IMR-90 (cell line): ENCODE measurements around the gene CLIC4. TPM values are rescaled to one million over a fixed set of nuclear protein-coding genes. Genes with fewer than 3 reads are reported as not detected.

Experiments
- ATAC-seq: fragments of 200-7000 bp; cut with Tn5 transposase; 2 replicates; pipeline ENCODE4 v1.9.1; 2020; ENCODE audit warnings: low read depth, mild to moderate bottlenecking, moderate library complexity
- BruUV-seq: library from RNA; stranded (reverse); fragments of 400-500 nt; replicated peaks from 2 replicates; lab custom pipeline; 2021; lab: Mats Ljungman, UMichigan
- CTCF ChIA-PET: fragments of 300-600 bp; formaldehyde crosslinking; extraction: SDS; loops from one replicate; lab custom pipeline; 2021; ENCODE audit warnings: antibody characterized with exemption; lab: Yijun Ruan, JAX
- POLR2A ChIA-PET: fragments of 300-600 bp; sonication (Branson Sonifier 250); formaldehyde crosslinking; loops from one replicate; lab custom pipeline; 2022; ENCODE audit warnings: antibody characterized with exemption; ENCODE audit not compliant: unreplicated experiment; lab: Charles Lee
- DNase-seq: peaks from one replicate; pipeline ENCODE4 v3.0.0; 2013
- H2AFZ ChIP-seq: replicated peaks from 2 replicates; pipeline ENCODE3; 2013; ENCODE audit warnings: low read length, mild to moderate bottlenecking; ENCODE audit not compliant: poor library complexity
- H2AK5ac ChIP-seq: 2 replicates; pipeline ENCODE4 v1.6.1; 2013; ENCODE audit warnings: low read depth, low read length, inconsistent platforms
- H2AK9ac ChIP-seq: replicated peaks from 2 replicates; pipeline ENCODE3; 2013; ENCODE audit warnings: mild to moderate bottlenecking, low read depth, low read length, moderate library complexity; ENCODE audit not compliant: poor library complexity
- H2BK120ac ChIP-seq: 2 replicates; pipeline ENCODE4 v1.6.1; 2013; ENCODE audit warnings: low read depth, low read length, inconsistent platforms
- H2BK15ac ChIP-seq: 3 replicates; pipeline ENCODE4 v1.6.1; 2013; ENCODE audit warnings: low read depth, low read length, inconsistent platforms
- H2BK20ac ChIP-seq: 2 replicates; pipeline ENCODE4 v1.6.1; 2013; ENCODE audit warnings: low read depth, mild to moderate bottlenecking, inconsistent platforms, low read length, moderate library complexity
- H2BK5ac ChIP-seq: 2 replicates; pipeline ENCODE4 v1.6.1; 2013; ENCODE audit warnings: mild to moderate bottlenecking, low read depth, low read length, inconsistent platforms; ENCODE audit not compliant: poor library complexity, severe bottlenecking
- H3K14ac ChIP-seq: replicated peaks from 2 replicates; pipeline ENCODE4 v1.6.1; 2013; ENCODE audit warnings: low read depth, low read length, inconsistent platforms
- H3K18ac ChIP-seq: 2 replicates; pipeline ENCODE4 v1.6.1; 2013; ENCODE audit warnings: low read depth, low read length, control low read depth
- H3K23ac ChIP-seq: 2 replicates; pipeline ENCODE4 v1.6.1; 2013; ENCODE audit warnings: low read depth, low read length, inconsistent platforms
- H3K27ac ChIP-seq: 2 replicates; pipeline ENCODE4 v1.5.1; 2013; ENCODE audit warnings: mild to moderate bottlenecking, control low read depth, low read length; ENCODE audit not compliant: insufficient read depth
- H3K27me3 ChIP-seq: 2 replicates; pipeline ENCODE4 v1.6.1; 2013; ENCODE audit warnings: low read length; ENCODE audit not compliant: control insufficient read depth, insufficient read depth
- H3K36me3 ChIP-seq: 2 replicates; pipeline ENCODE4 v1.6.1; 2013; ENCODE audit warnings: low read length, mixed read lengths; ENCODE audit not compliant: control insufficient read depth, insufficient read depth
- H3K4ac ChIP-seq: 2 replicates; pipeline ENCODE4 v1.6.1; 2013; ENCODE audit warnings: low read depth, low read length, inconsistent platforms
- H3K4me1 ChIP-seq: 2 replicates; pipeline ENCODE4 v1.6.1; 2013; ENCODE audit warnings: low read length, mixed read lengths; ENCODE audit not compliant: control insufficient read depth, insufficient read depth
- H3K4me2 ChIP-seq: 2 replicates; pipeline ENCODE4 v1.6.1; 2013; ENCODE audit warnings: low read depth, mild to moderate bottlenecking, control low read depth, low read length, moderate library complexity
- H3K4me3 ChIP-seq: 2 replicates; pipeline ENCODE4 v1.5.1; 2013; ENCODE audit warnings: low read depth, mild to moderate bottlenecking, control low read depth, low read length, moderate library complexity; ENCODE audit not compliant: insufficient read depth
- H3K56ac ChIP-seq: 2 replicates; pipeline ENCODE4 v1.6.1; 2013; ENCODE audit warnings: low read length, inconsistent platforms; ENCODE audit not compliant: insufficient read depth; ENCODE audit errors: extremely low read depth
- H3K79me1 ChIP-seq, 2 experiments: 2 replicates each; pipeline ENCODE4 v1.6.1; 2013; ENCODE audit warnings: low read length in 2 of 2, inconsistent platforms in 1 of 2, low read depth in 1 of 2
- H3K9ac ChIP-seq: 2 replicates; pipeline ENCODE4 v1.6.1; 2013; ENCODE audit warnings: low read depth, low read length, control low read depth
- H3K9me1 ChIP-seq: 2 replicates; pipeline ENCODE4 v1.6.1; 2013; ENCODE audit warnings: low read length, inconsistent platforms; ENCODE audit not compliant: insufficient read depth
- H3K9me3 ChIP-seq: 2 replicates; pipeline ENCODE4 v1.6.1; 2013; ENCODE audit warnings: low read length; ENCODE audit not compliant: control insufficient read depth, insufficient read depth
- H4K20me1 ChIP-seq: 2 replicates; pipeline ENCODE4 v1.6.1; 2013; ENCODE audit warnings: low read length, inconsistent platforms; ENCODE audit not compliant: insufficient read depth
- H4K5ac ChIP-seq: 2 replicates; pipeline ENCODE4 v1.6.1; 2013; ENCODE audit warnings: mild to moderate bottlenecking, low read depth, low read length, control low read depth
- H4K8ac ChIP-seq, 2 experiments: 2 replicates each; pipeline ENCODE4 v1.6.1; 2013; ENCODE audit warnings: low read depth in 2 of 2, low read length in 2 of 2, control low read depth in 1 of 2, inconsistent platforms in 1 of 2
- H4K91ac ChIP-seq: 2 replicates; pipeline ENCODE4 v1.6.1; 2013; ENCODE audit warnings: low read depth, low read length, inconsistent platforms; ENCODE audit not compliant: insufficient read depth
- CEBPB ChIP-seq: IDR thresholded peaks from 2 replicates; pipeline ENCODE4 v1.6.1; 2012; ENCODE audit warnings: low read depth, low read length, improper control_type of control experiment
- CHD1 ChIP-seq: IDR thresholded peaks from 2 replicates; pipeline ENCODE4 v1.6.1; 2012; ENCODE audit warnings: low read depth, low read length, improper control_type of control experiment
- MAZ ChIP-seq: IDR thresholded peaks from 2 replicates; pipeline ENCODE4 v1.6.1; 2012; ENCODE audit warnings: low read depth, mild to moderate bottlenecking, low read length, improper control_type of control experiment, moderate library complexity, borderline replicate concordance
- MXI1 ChIP-seq: IDR thresholded peaks from 2 replicates; pipeline ENCODE4 v1.6.1; 2012; ENCODE audit warnings: low read depth, mild to moderate bottlenecking, low read length, moderate library complexity, borderline replicate concordance
- NFE2L2 ChIP-seq: fragments of 150-350 bp; IDR thresholded peaks from 2 replicates; pipeline ENCODE4 v1.6.1; 2016; ENCODE audit warnings: low read depth, mild to moderate bottlenecking, low read length
- POLR2A ChIP-seq: IDR thresholded peaks from 2 replicates; pipeline ENCODE4 v1.6.1; 2012; ENCODE audit warnings: mild to moderate bottlenecking, low read depth, low read length
- SMC3 ChIP-seq: fragments of 150-350 bp; IDR thresholded peaks from 2 replicates; pipeline ENCODE4 v1.6.1; 2016; ENCODE audit warnings: low read depth, mild to moderate bottlenecking, antibody characterized with exemption, low read length, moderate library complexity
- USF2 ChIP-seq: fragments of 150-350 bp; IDR thresholded peaks from 2 replicates; pipeline ENCODE4 v1.6.1; 2017; ENCODE audit warnings: mild to moderate bottlenecking, antibody characterized with exemption, low read length, low read depth
- WGBS, 2 experiments: methylation state at CpG; one replicate each; pipeline versions ENCODE4 v1.1.5 to v1.1.7; 2013; ENCODE audit warnings: missing lambda C conversion rate in 2 of 2; ENCODE audit not compliant: insufficient read length in 1 of 2; ENCODE audit errors: extremely low coverage in 2 of 2; 5-methylcytosine and 5-hydroxymethylcytosine counted together
- dilution Hi-C: fragments of 300-500 bp; cut with HindIII; formaldehyde crosslinking; loops from one replicate; pipeline ENCODE4 v1.14.3; 2018; ENCODE audit warnings: low sequenced_read_pairs; ENCODE audit not compliant: unreplicated experiment
- in situ Hi-C: fragments of 300-500 bp; cut with MboI; formaldehyde crosslinking; loops from 3 replicates; pipeline ENCODE4 v1.14.3; 2019; ENCODE audit warnings: low sequenced_read_pairs, inconsistent platforms, mixed read lengths
- intact Hi-C: fragments of 100-400 bp; cut with micrococcal nuclease; formaldehyde crosslinking; loops from 2 replicates; pipeline ENCODE4 v1.10.0; 2022
- polyA plus RNA-seq, 3 experiments: library from polyadenylated mRNA; depleted of rRNA; stranded (reverse); fragments of >200 nt; gene quantifications; 2 replicates each; pipeline ENCODE4 v1.2.3, GENCODE V29; 2012; ENCODE audit warnings: low replicate concordance in 1 of 3
- total RNA-seq: library from RNA; depleted of rRNA; stranded (reverse); fragments of >200 nt; gene quantifications from 2 replicates; pipeline ENCODE4 v1.2.3, GENCODE V29; 2012

The CLIC4 gene
- total and polyA plus RNA-seq, 2 of the 4 experiments (the other 2 are of a cell fraction): 242 to 392 TPM

- intact Hi-C loops: no loop called here
- TF ChIP-seq NFE2L2: no peak
- no peak for TF ChIP-seq MAZ
- no peak for TF ChIP-seq SMC3
- no peak for TF ChIP-seq MXI1
- TF ChIP-seq CEBPB: no peak
- TF ChIP-seq POLR2A: no peak
- TF ChIP-seq USF2: no peak
- no peak for TF ChIP-seq CHD1
- Histone ChIP-seq H3K27me3 (no peaks in the 10 kb centered on the region), H4K91ac (peak overlapping the region; percentile 74), H3K14ac (peak overlapping the region; percentile 68), H3K36me3 (no peaks in the 10 kb centered on the region), H3K56ac (no peak overlapping the region), H2AK5ac (peak overlapping the region; percentile 92), H2AFZ (no peak overlapping the region), H3K4me2 (no peak overlapping the region), H3K27ac (no peak overlapping the region), H3K4me1 (peaks cover 21% of the 10 kb centered on the region), H2BK20ac (peak overlapping the region; percentile 78), H3K9ac (no peak overlapping the region), H2AK9ac (peak overlapping the region; percentile 56), H2BK5ac (peak overlapping the region; percentile 9), H4K8ac (peak overlapping the region in 1 of 2 experiments; percentile 47; a peak in 2 of 4 replicates), H2BK15ac (peak overlapping the region; percentile 80; the same call in 2 of the 3 replicates), H2BK120ac (peak overlapping the region; percentile 85), H3K18ac (peak overlapping the region; percentile 33; the same call in 1 of the 2 replicates), H3K9me3 (no peaks in the 10 kb centered on the region), H3K4me3 (no peak overlapping the region), H4K20me1 (no peaks in the 10 kb centered on the region), H4K5ac (peak overlapping the region; percentile 64; the same call in 1 of the 2 replicates), H3K4ac (peak overlapping the region; percentile 85), H3K9me1 (peaks cover 35% of the 10 kb centered on the region), H3K23ac (no peak overlapping the region), H3K79me1 (peaks cover 0 to 49% of the 10 kb centered on the region in 2 experiments; a peak in 2 of 4 replicates)
- dilution Hi-C loops: no loop called here
- no CpG with 5 or more reads among the region's 8 CpGs for WGBS, 2 experiments
- BruUV-seq: no TSS peak
- ATAC-seq (no peak), DNase-seq (no peak)
- ChIA-PET POLR2A (no interaction called here), CTCF (interaction anchor here (1.4 kb wide), 1 partner anchor 30 kb away, joined by 3 read pairs; no protein-coding TSS in a partner anchor)
- in situ Hi-C loops: no loop called here
Measured at GRCh38 chr1:24717887-24718650, 27.2 kb upstream of the CLIC4 start.
